GM23248 (cell line): ENCODE results near the gene NUDT14. TPM values are rescaled to one million over a fixed set of nuclear protein-coding genes. Genes with fewer than 3 reads are reported as not detected.

Experiments used
- DNase-seq: peaks from one replicate; pipeline ENCODE4 v3.0.0-alpha.2; 2015
- H2AFZ ChIP-seq: fragments of 200-600 bp; sonication (generic); 2 replicates; pipeline ENCODE4 v1.6.1; 2016; ENCODE audit warnings: antibody characterized with exemption
- H3F3A ChIP-seq: fragments of 200-600 bp; sonication (generic); 2 replicates; pipeline ENCODE4 v1.6.1; 2016; ENCODE audit warnings: mild to moderate bottlenecking, antibody characterized with exemption, mixed run types; ENCODE audit not compliant: insufficient read depth
- H3K27ac ChIP-seq: fragments of 200-600 bp; sonication (generic); 2 replicates; pipeline ENCODE4 v1.5.1; 2016; ENCODE audit warnings: mild to moderate bottlenecking
- H3K27me3 ChIP-seq: fragments of 200-600 bp; sonication (generic); replicated peaks from 2 replicates; pipeline ENCODE4 v1.6.1; 2016; ENCODE audit warnings: mild to moderate bottlenecking; ENCODE audit not compliant: insufficient read depth
- H3K36me3 ChIP-seq: fragments of 200-600 bp; sonication (generic); 2 replicates; pipeline ENCODE4 v1.6.1; 2016; ENCODE audit warnings: low read depth, mild to moderate bottlenecking
- H3K4me1 ChIP-seq: fragments of 200-600 bp; sonication (generic); 2 replicates; pipeline ENCODE4 v1.6.1; 2016; ENCODE audit warnings: mild to moderate bottlenecking; ENCODE audit not compliant: insufficient read depth
- H3K4me2 ChIP-seq: fragments of 200-600 bp; sonication (generic); one replicate; pipeline ENCODE4 v1.6.1; 2016; ENCODE audit warnings: mild to moderate bottlenecking; ENCODE audit not compliant: unreplicated experiment
- H3K4me3 ChIP-seq: fragments of 200-600 bp; sonication (generic); 2 replicates; pipeline ENCODE4 v1.5.1; 2016; ENCODE audit warnings: mild to moderate bottlenecking
- H3K79me2 ChIP-seq: fragments of 200-600 bp; sonication (generic); 2 replicates; pipeline ENCODE4 v1.6.1; 2016; ENCODE audit warnings: mild to moderate bottlenecking; ENCODE audit not compliant: insufficient read depth
- H3K9ac ChIP-seq: fragments of 200-600 bp; sonication (generic); 2 replicates; pipeline ENCODE4 v1.6.1; 2016; ENCODE audit warnings: mild to moderate bottlenecking
- H3K9me2 ChIP-seq: fragments of 200-600 bp; sonication (generic); 2 replicates; pipeline ENCODE4 v1.6.1; 2016; ENCODE audit warnings: mixed run types, mild to moderate bottlenecking, moderate library complexity; ENCODE audit not compliant: insufficient read depth
- H3K9me3 ChIP-seq: fragments of 200-600 bp; sonication (generic); one replicate; pipeline ENCODE4 v1.6.1; 2017; ENCODE audit warnings: low read depth
- H4K20me1 ChIP-seq: fragments of 200-600 bp; sonication (generic); 2 replicates; pipeline ENCODE4 v1.6.0; 2016; ENCODE audit not compliant: insufficient read depth
- EZH2 ChIP-seq: fragments of 200-600 bp; sonication (generic); IDR thresholded peaks from 2 replicates; pipeline ENCODE4 v1.6.1; 2018; ENCODE audit warnings: antibody characterized with exemption, mild to moderate bottlenecking; ENCODE audit not compliant: insufficient read depth, poor library complexity, severe bottlenecking
- EZH2phosphoT487 ChIP-seq: fragments of 200-600 bp; sonication (generic); IDR thresholded peaks from 2 replicates; pipeline ENCODE4 v1.6.1; 2018; ENCODE audit warnings: antibody characterized with exemption, moderate library complexity, mild to moderate bottlenecking, low read depth; ENCODE audit not compliant: insufficient read depth
- WGBS, 2 experiments: methylation state at CpG; one replicate each; pipeline ENCODE4 v1.1.6; 2015 to 2017; ENCODE audit warnings: low lambda C conversion rate in 2 of 2, low coverage in 1 of 2; ENCODE audit errors: missing lambda C conversion rate in 2 of 2; 5-methylcytosine and 5-hydroxymethylcytosine counted together
- in situ Hi-C: fragments of 300-500 bp; cut with MboI; formaldehyde crosslinking; loops from 2 replicates; pipeline ENCODE4 v1.15.0; 2020
- polyA plus RNA-seq: library from polyadenylated mRNA; unstranded; fragments of >200 nt; fragmentation: Nextera tagmentation; extraction: Ambion mirVana; gene quantifications from 2 replicates; pipeline ENCODE4 v1.2.1, GENCODE V29; 2016
- total RNA-seq: library from RNA; depleted of rRNA; stranded (reverse); fragments of >200 nt; shearing (Covaris generic); gene quantifications from 2 replicates; pipeline ENCODE4 v1.2.3, GENCODE V29; 2014

Gene NUDT14
- total and polyA plus RNA-seq, 2 experiments from 2014 or later = 8.6 to 10.8 TPM

- WGBS, 2 experiments = 63 to 68% methylated on average over 25 to 26 of the region's 26 CpGs
- H3K27me3 ChIP-seq = no peaks in the 10 kb centered on the region
- no peak overlapping the region for H3K27ac ChIP-seq
- no peak overlapping the region for H2AFZ ChIP-seq
- no peaks in the 10 kb centered on the region for H3K4me1 ChIP-seq
- in situ Hi-C loops = no loop called here
- TF ChIP-seq EZH2phosphoT487 (no peak), EZH2 (no peak)
- no peaks in the 10 kb centered on the region for H3F3A ChIP-seq
- H3K4me2 ChIP-seq = no peak overlapping the region
- H3K36me3 ChIP-seq = no peaks in the 10 kb centered on the region
- H3K9me2 ChIP-seq = no peaks in the 10 kb centered on the region
- H3K4me3 ChIP-seq = no peak overlapping the region
- H4K20me1 ChIP-seq = no peaks in the 10 kb centered on the region
- no peak overlapping the region for H3K9ac ChIP-seq
- no peak for DNase-seq
- no peaks in the 10 kb centered on the region for H3K9me3 ChIP-seq
- no peaks in the 10 kb centered on the region for H3K79me2 ChIP-seq
Measured at GRCh38 chr14:105153739-105154475, 27.2 kb downstream of the NUDT14 start.

- TF ChIP-seq EZH2 (no peak), EZH2phosphoT487 (no peak)
- Histone ChIP-seq H3F3A (no peaks in the 10 kb centered on the region), H3K9me3 (no peaks in the 10 kb centered on the region), H3K27me3 (no peaks in the 10 kb centered on the region), H3K9me2 (no peaks in the 10 kb centered on the region), H3K9ac (no peak overlapping the region), H2AFZ (no peak overlapping the region), H3K79me2 (no peaks in the 10 kb centered on the region), H4K20me1 (no peaks in the 10 kb centered on the region), H3K27ac (no peak overlapping the region), H3K36me3 (no peaks in the 10 kb centered on the region), H3K4me3 (no peak overlapping the region), H3K4me2 (no peak overlapping the region), H3K4me1 (no peaks in the 10 kb centered on the region)
- 27 to 30% methylated on average over 14 to 16 of the region's 18 CpGs for WGBS, 2 experiments
- peak; percentile 21 for DNase-seq
- in situ Hi-C loops = no loop called here
Measured at GRCh38 chr14:105153331-105153731, 27.8 kb downstream of the NUDT14 start.

GRCh38 chr14:105152794-105153241 is 28.3 kb downstream of the NUDT14 start:
- H3K27me3 ChIP-seq = no peaks in the 10 kb centered on the region
- in situ Hi-C loops = no loop called here
- H3F3A ChIP-seq = no peaks in the 10 kb centered on the region
- no peak overlapping the region for H3K27ac ChIP-seq
- no peaks in the 10 kb centered on the region for H4K20me1 ChIP-seq
- H3K9me3 ChIP-seq = no peaks in the 10 kb centered on the region
- H3K9me2 ChIP-seq = no peaks in the 10 kb centered on the region
- H3K4me2 ChIP-seq = no peak overlapping the region
- no peak overlapping the region for H3K9ac ChIP-seq
- DNase-seq = no peak
- H3K79me2 ChIP-seq = no peaks in the 10 kb centered on the region
- H3K36me3 ChIP-seq = no peaks in the 10 kb centered on the region
- no peaks in the 10 kb centered on the region for H3K4me1 ChIP-seq
- 71% methylated on average over 14 of the region's 14 CpGs for WGBS, 2 experiments
- H2AFZ ChIP-seq = no peak overlapping the region
- no peak overlapping the region for H3K4me3 ChIP-seq
- TF ChIP-seq EZH2phosphoT487 = no peak
- no peak for TF ChIP-seq EZH2

GRCh38 chr14:105151838-105152793 is 29.0 kb downstream of the NUDT14 start:
- no peak for DNase-seq
- H3K4me2 ChIP-seq = no peak overlapping the region
- no peak overlapping the region for H3K9ac ChIP-seq
- in situ Hi-C loops = no loop called here
- no peaks in the 10 kb centered on the region for H3K36me3 ChIP-seq
- H3K27me3 ChIP-seq = no peaks in the 10 kb centered on the region
- no peak for TF ChIP-seq EZH2phosphoT487
- 78 to 82% methylated on average over 41 to 43 of the region's 44 CpGs for WGBS, 2 experiments
- H3K9me3 ChIP-seq = no peaks in the 10 kb centered on the region
- no peaks in the 10 kb centered on the region for H3K79me2 ChIP-seq
- H2AFZ ChIP-seq = no peak overlapping the region
- H4K20me1 ChIP-seq = no peaks in the 10 kb centered on the region
- H3F3A ChIP-seq = no peaks in the 10 kb centered on the region
- no peaks in the 10 kb centered on the region for H3K9me2 ChIP-seq
- H3K4me1 ChIP-seq = no peaks in the 10 kb centered on the region
- H3K4me3 ChIP-seq = no peak overlapping the region
- no peak overlapping the region for H3K27ac ChIP-seq
